Measurements from ENCODE around the gene CTTNBP2NL.

The CTTNBP2NL gene

GRCh38 chr1:112370996-112371395 lies 25.0 kb upstream of the CTTNBP2NL start:
- H3K27ac ChIP-seq, result no peak overlapping the region
- peaks cover 9% of the 10 kb centered on the region for H3K27me3 ChIP-seq (replicated peaks)

DNA sequence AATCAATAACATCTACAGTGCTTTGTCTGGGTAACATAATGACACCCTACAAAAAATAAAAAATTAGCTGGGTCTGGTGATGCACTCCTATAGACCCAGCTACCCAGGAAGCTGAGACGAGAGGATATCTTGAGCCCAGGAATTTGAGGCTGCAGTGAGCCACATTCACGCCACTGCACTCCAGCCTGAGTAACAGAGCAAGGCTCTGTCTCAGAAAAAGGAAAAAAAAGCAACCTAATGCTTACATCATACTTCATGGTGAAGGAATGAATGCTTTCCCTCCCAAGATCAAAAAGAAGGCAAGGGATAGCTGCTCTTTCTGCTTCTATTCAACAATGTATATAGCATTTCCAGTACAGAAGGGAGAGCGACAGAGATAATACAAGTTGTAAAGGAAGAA lies 24.2 kb upstream of the CTTNBP2NL start:
- Histone ChIP-seq H3K27ac (no peak overlapping the region), H3K4me3 (ENCODE audit: low read depth, low read length) (no peak overlapping the region), H3K27me3 (replicated peaks) (peaks cover 9% of the 10 kb centered on the region), H3K36me3 (replicated peaks) (no peaks in the 10 kb centered on the region)
- TF ChIP-seq CTCF (IDR thresholded peaks at IDR 0.05; ENCODE audit: low read depth, low read length, missing control alignments), result no peak
- DNase-seq, result no peak
- in situ Hi-C loops (cut with HindIII; ENCODE audit: low pct_ligation_motif_present, low sequenced_read_pairs), result no loop called here

More at GRCh38 chr1:112370996-112371395, 25.0 kb upstream of the CTTNBP2NL start:
- in situ Hi-C loops (cut with HindIII; ENCODE audit: low pct_ligation_motif_present, low sequenced_read_pairs), result no loop called here
- H3K36me3 ChIP-seq (replicated peaks), result no peaks in the 10 kb centered on the region
- DNase-seq, result no peak
- no peak for TF ChIP-seq CTCF (IDR thresholded peaks at IDR 0.05; ENCODE audit: low read depth, low read length, missing control alignments)
- H3K4me3 ChIP-seq (ENCODE audit: low read depth, low read length), result no peak overlapping the region

DNA sequence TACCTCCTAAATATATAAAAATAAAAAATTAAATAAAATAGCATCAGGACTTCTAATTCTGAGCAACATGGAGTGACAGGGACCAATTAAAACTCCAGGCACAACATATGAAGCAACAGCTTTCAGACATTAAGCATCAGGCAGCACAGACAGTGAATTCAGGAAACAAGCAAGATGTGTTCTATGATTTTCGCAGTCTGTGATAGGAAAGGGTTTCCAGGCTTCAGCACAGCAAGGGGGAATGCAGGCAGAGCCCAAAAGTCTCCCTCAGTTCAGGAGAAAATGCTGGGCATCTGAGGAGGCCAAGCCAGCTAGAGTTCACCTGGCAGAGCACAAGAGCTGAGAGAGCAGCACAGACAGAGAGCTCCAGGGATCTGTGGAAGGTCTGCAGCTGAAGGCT lies 22.2 kb upstream of the CTTNBP2NL start:
- no peak for DNase-seq

DNA sequence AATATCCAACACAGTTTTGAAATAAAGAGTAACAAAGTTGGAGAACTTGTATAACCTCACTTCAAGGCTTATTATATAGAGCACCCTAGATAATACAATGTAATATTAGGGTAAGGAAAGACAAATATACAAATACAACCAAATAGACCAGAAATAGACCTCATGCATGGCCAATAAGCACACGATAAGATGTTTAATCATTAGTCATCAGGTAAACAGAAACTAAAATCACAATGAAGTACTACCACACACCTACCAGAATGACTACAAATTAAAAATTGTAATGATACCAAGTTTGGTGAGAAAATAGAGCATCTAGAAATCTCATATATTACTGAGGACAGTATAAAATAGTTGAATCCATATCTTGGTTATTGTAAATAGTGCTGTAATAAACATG lies 20.3 kb upstream of the CTTNBP2NL start:
- Histone ChIP-seq H3K27me3 (replicated peaks) (no peaks in the 10 kb centered on the region), H3K4me3 (ENCODE audit: low read depth, low read length) (no peak overlapping the region), H3K27ac (no peak overlapping the region), H3K36me3 (replicated peaks) (no peaks in the 10 kb centered on the region)
- no peak for DNase-seq
- TF ChIP-seq CTCF (IDR thresholded peaks at IDR 0.05; ENCODE audit: low read depth, low read length, missing control alignments), result no peak
- in situ Hi-C loops (cut with HindIII; ENCODE audit: low pct_ligation_motif_present, low sequenced_read_pairs), result no loop called here

More for the DNA sequence above, 22.2 kb upstream of the CTTNBP2NL start:
- H3K36me3 ChIP-seq (replicated peaks), result no peaks in the 10 kb centered on the region
- H3K27me3 ChIP-seq (replicated peaks), result no peaks in the 10 kb centered on the region
- in situ Hi-C loops (cut with HindIII; ENCODE audit: low pct_ligation_motif_present, low sequenced_read_pairs), result no loop called here
- no peak for TF ChIP-seq CTCF (IDR thresholded peaks at IDR 0.05; ENCODE audit: low read depth, low read length, missing control alignments)
- H3K27ac ChIP-seq, result no peak overlapping the region
- H3K4me3 ChIP-seq (ENCODE audit: low read depth, low read length), result no peak overlapping the region

DNA sequence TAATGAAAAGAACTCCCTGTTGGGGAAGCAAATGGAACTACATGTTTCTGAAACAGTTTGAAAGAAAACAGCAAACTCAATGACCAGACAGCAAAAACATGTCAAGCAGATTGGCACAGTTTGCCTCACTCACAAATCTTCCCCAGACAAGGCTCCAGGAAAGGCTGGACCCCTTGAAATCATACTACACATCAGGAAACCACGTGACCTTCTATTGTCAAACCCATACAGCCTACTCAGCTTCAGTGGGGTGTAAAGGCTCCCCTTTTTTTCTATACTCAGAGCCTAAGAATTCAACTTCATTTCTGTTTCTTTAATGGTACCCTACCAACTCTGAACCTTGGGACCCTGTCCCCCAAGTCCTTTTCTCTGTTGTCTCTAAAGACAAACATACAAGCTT lies 15.7 kb upstream of the CTTNBP2NL start:
- peaks cover 3% of the 10 kb centered on the region for H3K27me3 ChIP-seq (replicated peaks)
- in situ Hi-C loops (cut with HindIII; ENCODE audit: low pct_ligation_motif_present, low sequenced_read_pairs), result no loop called here
- no peaks in the 10 kb centered on the region for H3K36me3 ChIP-seq (replicated peaks)
- no peak overlapping the region for H3K27ac ChIP-seq
- no peak for TF ChIP-seq CTCF (IDR thresholded peaks at IDR 0.05; ENCODE audit: low read depth, low read length, missing control alignments)
- DNase-seq, result no peak
- H3K4me3 ChIP-seq (ENCODE audit: low read depth, low read length), result no peak overlapping the region

DNA sequence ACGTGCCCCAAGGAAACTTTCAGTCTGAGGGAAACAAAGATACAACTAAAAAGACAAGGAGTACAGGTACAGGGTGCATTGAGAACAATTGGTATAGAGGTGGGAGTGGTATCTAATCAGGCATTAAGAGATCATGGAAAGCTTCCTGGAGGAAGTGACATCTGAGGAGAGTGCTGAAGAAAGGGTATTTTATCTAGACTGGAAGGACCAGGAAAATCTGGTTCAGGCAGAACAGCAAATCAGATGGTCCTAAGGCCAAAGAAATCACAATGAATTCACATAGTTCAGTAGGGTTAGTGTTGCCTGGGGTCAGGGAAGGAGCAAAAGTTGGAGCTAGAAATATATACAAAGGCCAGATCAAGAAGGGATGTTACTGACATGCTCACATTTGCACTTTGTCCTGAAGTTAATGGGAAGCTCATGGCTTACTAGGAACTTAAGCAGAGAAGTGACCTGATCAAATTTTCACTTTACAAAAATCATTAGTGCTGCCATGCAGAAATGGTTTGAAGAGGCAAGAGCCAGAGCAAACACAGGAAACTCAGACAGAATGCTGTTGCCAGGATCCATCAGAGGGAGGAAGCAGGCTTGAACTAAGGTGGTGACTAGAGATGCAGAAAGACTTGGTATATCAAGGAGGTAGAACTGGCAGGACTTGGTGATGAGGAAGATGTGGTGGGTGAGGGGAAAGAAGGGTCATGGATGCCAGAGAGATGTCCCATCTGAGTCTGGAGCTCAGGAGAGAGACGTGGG lies 14.5 kb upstream of the CTTNBP2NL start:
- no peak overlapping the region for H3K27ac ChIP-seq
- H3K27me3 ChIP-seq (replicated peaks), result peaks cover 3% of the 10 kb centered on the region
- no peak for TF ChIP-seq CTCF (IDR thresholded peaks at IDR 0.05; ENCODE audit: low read depth, low read length, missing control alignments)
- in situ Hi-C loops (cut with HindIII; ENCODE audit: low pct_ligation_motif_present, low sequenced_read_pairs), result no loop called here
- no peak for DNase-seq
- no peaks in the 10 kb centered on the region for H3K36me3 ChIP-seq (replicated peaks)
- H3K4me3 ChIP-seq (ENCODE audit: low read depth, low read length), result no peak overlapping the region

Measured in brain microvascular endothelial cell (primary cell).